ENCODE results near the gene TTLL8. TPM values are rescaled to one million over a fixed set of nuclear protein-coding genes. Genes with fewer than 3 reads are reported as not detected.

The TTLL8 gene
- total RNA-seq, 1 experiment from 2014 or later, result not detected

DNA sequence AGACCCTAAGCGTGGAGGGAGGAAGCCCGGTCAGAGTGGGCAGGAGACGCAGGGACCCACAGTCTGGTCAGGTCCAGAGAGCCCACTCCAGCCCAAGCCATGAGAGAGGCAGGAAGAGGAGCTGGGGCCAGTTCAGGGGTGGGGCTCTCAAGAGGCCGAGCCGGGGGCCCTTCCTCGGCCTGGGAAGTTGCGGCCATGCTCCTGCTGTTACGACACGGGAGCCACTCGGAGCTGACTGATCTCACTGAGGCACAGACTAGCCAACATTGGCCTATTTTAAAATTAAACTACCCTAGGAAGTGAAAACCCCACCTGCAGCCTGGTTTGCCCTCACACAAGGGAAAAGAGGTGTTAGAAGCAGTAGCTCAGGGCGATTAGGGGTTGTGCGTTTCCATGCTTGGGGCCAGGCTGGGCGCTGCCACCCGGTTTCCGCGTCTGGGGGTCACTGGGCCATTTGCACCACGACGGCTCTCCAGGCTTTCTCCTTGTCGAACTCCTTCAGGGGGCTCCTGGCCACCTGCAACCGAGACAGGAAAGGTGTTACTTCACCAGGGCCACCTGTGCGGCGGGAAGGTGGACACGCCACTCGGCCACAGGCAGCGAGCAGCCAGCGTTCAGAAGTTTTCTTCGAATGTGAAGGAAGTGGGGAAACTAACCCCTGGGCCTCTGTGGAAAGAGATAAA lies 3.2 kb upstream of the TTLL8 start:
- DNase-seq (ENCODE audit: low read depth, low spot score), result no peak
- Histone ChIP-seq H2AFZ (ENCODE audit: low read depth, low read length, poor library complexity, severe bottlenecking) (no peak overlapping the region), H3K4me1 (ENCODE audit: control insufficient read depth in 1 of 2, insufficient read depth in 2 of 2, low read length in 2 of 2) (no peaks in the 10 kb centered on the region), H3K4me3 (replicated peaks in 1 of 2; ENCODE audit: low read depth in 1 of 2, low read length in 2 of 2) (no peak overlapping the region), H3K27ac (ENCODE audit: low read depth, low read length) (no peak overlapping the region), H3K36me3 (ENCODE audit: control insufficient read depth in 1 of 2, insufficient read depth in 2 of 2, low read length in 2 of 2) (no peaks in the 10 kb centered on the region), H3K27me3 (ENCODE audit: insufficient read depth, low read length) (no peaks in the 10 kb centered on the region), H3K79me2 (ENCODE audit: insufficient read depth, low read length) (no peaks in the 10 kb centered on the region), H4K20me1 (ENCODE audit: insufficient read depth) (no peaks in the 10 kb centered on the region), H3K9me2 (ENCODE audit: insufficient read depth) (no peaks in the 10 kb centered on the region), H3K9ac (ENCODE audit: low read length) (no peak overlapping the region), H3K4me2 (ENCODE audit: low read length) (no peak overlapping the region), H3K9me3 (ENCODE audit: control insufficient read depth in 1 of 2, insufficient read depth in 1 of 2, low read depth in 1 of 2, low read length in 2 of 2) (no peaks in the 10 kb centered on the region)
- POLR2A ChIA-PET, result no interaction called here
- intact Hi-C loops (cut with micrococcal nuclease), result no loop called here
- TF ChIP-seq YY1 (IDR thresholded peaks at IDR 0.05; ENCODE audit: extremely low read depth, insufficient replicate concordance, low read depth, low read length), result no peak
- no peak for TF ChIP-seq FOSL1 (IDR thresholded peaks at IDR 0.05; ENCODE audit: low read depth)
- no peak for TF ChIP-seq POLR2AphosphoS5 (IDR thresholded peaks at IDR 0.05; ENCODE audit: low read depth, low read length)
- no peak for TF ChIP-seq RAD21 (IDR thresholded peaks at IDR 0.05; ENCODE audit: low read depth)
- no peak for TF ChIP-seq ZFX (IDR thresholded peaks at IDR 0.05)
- TF ChIP-seq SP1 (IDR thresholded peaks at IDR 0.05; ENCODE audit: low read depth), result no peak
- no peak for TF ChIP-seq SIN3A (IDR thresholded peaks at IDR 0.05; ENCODE audit: low read depth)
- no peak for TF ChIP-seq POLR2A (IDR thresholded peaks at IDR 0.05; ENCODE audit: borderline replicate concordance, extremely low read depth, insufficient read depth, insufficient read length)
- no peak for TF ChIP-seq SRF (IDR thresholded peaks at IDR 0.05; ENCODE audit: low read depth)
- no peak for TF ChIP-seq EGR1 (IDR thresholded peaks at IDR 0.05; ENCODE audit: low read depth)
- no peak for TF ChIP-seq CEBPB (IDR thresholded peaks at IDR 0.05; ENCODE audit: low read depth)
- TF ChIP-seq, protein P1, sequence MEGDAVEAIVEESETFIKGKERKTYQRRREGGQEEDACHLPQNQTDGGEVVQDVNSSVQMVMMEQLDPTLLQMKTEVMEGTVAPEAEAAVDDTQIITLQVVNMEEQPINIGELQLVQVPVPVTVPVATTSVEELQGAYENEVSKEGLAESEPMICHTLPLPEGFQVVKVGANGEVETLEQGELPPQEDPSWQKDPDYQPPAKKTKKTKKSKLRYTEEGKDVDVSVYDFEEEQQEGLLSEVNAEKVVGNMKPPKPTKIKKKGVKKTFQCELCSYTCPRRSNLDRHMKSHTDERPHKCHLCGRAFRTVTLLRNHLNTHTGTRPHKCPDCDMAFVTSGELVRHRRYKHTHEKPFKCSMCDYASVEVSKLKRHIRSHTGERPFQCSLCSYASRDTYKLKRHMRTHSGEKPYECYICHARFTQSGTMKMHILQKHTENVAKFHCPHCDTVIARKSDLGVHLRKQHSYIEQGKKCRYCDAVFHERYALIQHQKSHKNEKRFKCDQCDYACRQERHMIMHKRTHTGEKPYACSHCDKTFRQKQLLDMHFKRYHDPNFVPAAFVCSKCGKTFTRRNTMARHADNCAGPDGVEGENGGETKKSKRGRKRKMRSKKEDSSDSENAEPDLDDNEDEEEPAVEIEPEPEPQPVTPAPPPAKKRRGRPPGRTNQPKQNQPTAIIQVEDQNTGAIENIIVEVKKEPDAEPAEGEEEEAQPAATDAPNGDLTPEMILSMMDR (IDR thresholded peaks at IDR 0.05 in 2 of 3, conservative IDR thresholded peaks at IDR 0.05 in 1 of 3; ENCODE audit: borderline replicate concordance in 1 of 3, insufficient read depth in 1 of 3, low read depth in 2 of 3, low read length in 2 of 3), result no peak
- no peak for TF ChIP-seq TCF7L2 (IDR thresholded peaks at IDR 0.05; ENCODE audit: borderline replicate concordance, extremely low read depth, insufficient read depth, insufficient read length)
- TF ChIP-seq ELF1 (IDR thresholded peaks at IDR 0.05; ENCODE audit: borderline replicate concordance, low read depth), result no peak
- TF ChIP-seq, protein P2, sequence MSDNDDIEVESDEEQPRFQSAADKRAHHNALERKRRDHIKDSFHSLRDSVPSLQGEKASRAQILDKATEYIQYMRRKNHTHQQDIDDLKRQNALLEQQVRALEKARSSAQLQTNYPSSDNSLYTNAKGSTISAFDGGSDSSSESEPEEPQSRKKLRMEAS (IDR thresholded peaks at IDR 0.05), result no peak
- TF ChIP-seq, protein P3, sequence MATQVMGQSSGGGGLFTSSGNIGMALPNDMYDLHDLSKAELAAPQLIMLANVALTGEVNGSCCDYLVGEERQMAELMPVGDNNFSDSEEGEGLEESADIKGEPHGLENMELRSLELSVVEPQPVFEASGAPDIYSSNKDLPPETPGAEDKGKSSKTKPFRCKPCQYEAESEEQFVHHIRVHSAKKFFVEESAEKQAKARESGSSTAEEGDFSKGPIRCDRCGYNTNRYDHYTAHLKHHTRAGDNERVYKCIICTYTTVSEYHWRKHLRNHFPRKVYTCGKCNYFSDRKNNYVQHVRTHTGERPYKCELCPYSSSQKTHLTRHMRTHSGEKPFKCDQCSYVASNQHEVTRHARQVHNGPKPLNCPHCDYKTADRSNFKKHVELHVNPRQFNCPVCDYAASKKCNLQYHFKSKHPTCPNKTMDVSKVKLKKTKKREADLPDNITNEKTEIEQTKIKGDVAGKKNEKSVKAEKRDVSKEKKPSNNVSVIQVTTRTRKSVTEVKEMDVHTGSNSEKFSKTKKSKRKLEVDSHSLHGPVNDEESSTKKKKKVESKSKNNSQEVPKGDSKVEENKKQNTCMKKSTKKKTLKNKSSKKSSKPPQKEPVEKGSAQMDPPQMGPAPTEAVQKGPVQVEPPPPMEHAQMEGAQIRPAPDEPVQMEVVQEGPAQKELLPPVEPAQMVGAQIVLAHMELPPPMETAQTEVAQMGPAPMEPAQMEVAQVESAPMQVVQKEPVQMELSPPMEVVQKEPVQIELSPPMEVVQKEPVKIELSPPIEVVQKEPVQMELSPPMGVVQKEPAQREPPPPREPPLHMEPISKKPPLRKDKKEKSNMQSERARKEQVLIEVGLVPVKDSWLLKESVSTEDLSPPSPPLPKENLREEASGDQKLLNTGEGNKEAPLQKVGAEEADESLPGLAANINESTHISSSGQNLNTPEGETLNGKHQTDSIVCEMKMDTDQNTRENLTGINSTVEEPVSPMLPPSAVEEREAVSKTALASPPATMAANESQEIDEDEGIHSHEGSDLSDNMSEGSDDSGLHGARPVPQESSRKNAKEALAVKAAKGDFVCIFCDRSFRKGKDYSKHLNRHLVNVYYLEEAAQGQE (IDR thresholded peaks at IDR 0.05; ENCODE audit: low read depth), result no peak
- TF ChIP-seq, protein P4, sequence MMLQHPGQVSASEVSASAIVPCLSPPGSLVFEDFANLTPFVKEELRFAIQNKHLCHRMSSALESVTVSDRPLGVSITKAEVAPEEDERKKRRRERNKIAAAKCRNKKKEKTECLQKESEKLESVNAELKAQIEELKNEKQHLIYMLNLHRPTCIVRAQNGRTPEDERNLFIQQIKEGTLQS (IDR thresholded peaks at IDR 0.05), result no peak
- TF ChIP-seq, protein P5, sequence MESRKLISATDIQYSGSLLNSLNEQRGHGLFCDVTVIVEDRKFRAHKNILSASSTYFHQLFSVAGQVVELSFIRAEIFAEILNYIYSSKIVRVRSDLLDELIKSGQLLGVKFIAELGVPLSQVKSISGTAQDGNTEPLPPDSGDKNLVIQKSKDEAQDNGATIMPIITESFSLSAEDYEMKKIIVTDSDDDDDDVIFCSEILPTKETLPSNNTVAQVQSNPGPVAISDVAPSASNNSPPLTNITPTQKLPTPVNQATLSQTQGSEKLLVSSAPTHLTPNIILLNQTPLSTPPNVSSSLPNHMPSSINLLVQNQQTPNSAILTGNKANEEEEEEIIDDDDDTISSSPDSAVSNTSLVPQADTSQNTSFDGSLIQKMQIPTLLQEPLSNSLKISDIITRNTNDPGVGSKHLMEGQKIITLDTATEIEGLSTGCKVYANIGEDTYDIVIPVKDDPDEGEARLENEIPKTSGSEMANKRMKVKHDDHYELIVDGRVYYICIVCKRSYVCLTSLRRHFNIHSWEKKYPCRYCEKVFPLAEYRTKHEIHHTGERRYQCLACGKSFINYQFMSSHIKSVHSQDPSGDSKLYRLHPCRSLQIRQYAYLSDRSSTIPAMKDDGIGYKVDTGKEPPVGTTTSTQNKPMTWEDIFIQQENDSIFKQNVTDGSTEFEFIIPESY (IDR thresholded peaks at IDR 0.05; ENCODE audit: extremely low read depth, insufficient replicate concordance, low read length), result no peak
- no peak for TF ChIP-seq EZH2 (IDR thresholded peaks at IDR 0.05)
- no peak for ATAC-seq
- RAD21 ChIA-PET (ENCODE audit: low non-redundant PET in 1 of 2, low total read pairs in 2 of 2, uncharacterized antibody in 2 of 2, unreplicated experiment in 2 of 2), result no interaction called here
- no TSS peak for BruUV-seq (replicated peaks)
- CTCF ChIA-PET, result no interaction called here

Measured in HCT116 (cell line).